Right lobe of liver (tissue), 6 donors: ENCODE results near the gene PRRX1. TPM values are rescaled to one million over a fixed set of nuclear protein-coding genes. Genes with fewer than 3 reads are reported as not detected.

Source experiments
- ATAC-seq, 4 donors: fragments of 200-7000 bp; cut with Tn5 transposase; one replicate each; pipeline ENCODE4 v1.9.1; 2020; ENCODE audit warnings: mild to moderate bottlenecking in 4 of 4, moderate library complexity in 4 of 4
- DNase-seq, 3 donors: peaks; one replicate each; pipeline ENCODE4 v3.0.0-alpha.2; 2020
- H3K27ac ChIP-seq, 3 donors: fragments of 200-600 bp; one replicate each; pipeline ENCODE4 v1.8.0; 2022
- H3K27me3 ChIP-seq, 2 donors: fragments of 200-600 bp; one replicate each; pipeline ENCODE4 v1.8.0; 2022
- H3K36me3 ChIP-seq, 4 donors: fragments of 200-600 bp; sonication (generic) in 1 of 4; one replicate each; pipeline versions ENCODE4 v1.5.1 to v1.8.0; 2017 to 2022; ENCODE audit warnings: control low read depth in 1 of 4
- H3K4me1 ChIP-seq, 4 donors: fragments of 200-600 bp; sonication (generic) in 1 of 4; one replicate each; pipeline versions ENCODE4 v1.5.1 to v1.8.0; 2017 to 2022; ENCODE audit warnings: control low read depth in 1 of 4
- H3K4me3 ChIP-seq, 3 donors: fragments of 200-600 bp; one replicate each; pipeline ENCODE4 v1.8.0; 2022
- H3K9me3 ChIP-seq, 4 donors: fragments of 200-600 bp; sonication (generic) in 1 of 4; one replicate each; pipeline versions ENCODE4 v1.5.1 to v1.8.0; 2017 to 2022; ENCODE audit warnings: control low read depth in 1 of 4
- CTCF ChIP-seq, 4 donors: fragments of 200-600 bp in 3 of 4; fragments of 450-650 bp in 1 of 4; IDR thresholded peaks; one replicate each; pipeline versions ENCODE4 v1.5.1 to v1.8.0; 2016 to 2022; ENCODE audit warnings: antibody characterized with exemption in 4 of 4, mild to moderate bottlenecking in 2 of 4
- POLR2A ChIP-seq: fragments of 450-650 bp; IDR thresholded peaks from one replicate; pipeline ENCODE4 v1.6.1; 2017; ENCODE audit warnings: antibody characterized with exemption, mild to moderate bottlenecking
- WGBS: methylation state at CpG from one replicate; pipeline ENCODE4 v1.1.6; 2018; ENCODE audit warnings: low coverage, low lambda C conversion rate; ENCODE audit not compliant: insufficient coverage; ENCODE audit errors: missing lambda C conversion rate; 5-methylcytosine and 5-hydroxymethylcytosine counted together
- intact Hi-C, 2 donors: fragments of 100-400 bp; cut with DNase I; formaldehyde crosslinking; loops; one replicate each; pipeline versions ENCODE4 v1.11.2 to v1.14.1; 2022
- total RNA-seq, 6 experiments: library from RNA; depleted of rRNA in 2 of 6; stranded (reverse); fragments of >200 nt in 2 of 6; fragmentation: NEBNext Ultra II Directional in 3 of 6; extraction: Animal tissue kit (Norgen Biotek cat#: 25700) in 3 of 6; gene quantifications; one replicate each; pipeline versions ENCODE4 v1.1.0 to v1.2.4, GENCODE V29; 2016 to 2023
- donor health status: DM: no; HTN: yes; CAD: no.
- donor health status: DM: no; HTN: no; CAD: no.
- donor health status: DM: no; HTN: no; CAD: no.
- donor health status: DM: no; HTN: yes; CAD: no.
- donor health status: DM: no; HTN: yes; CAD: no.

PRRX1 gene
- total RNA-seq, 6 experiments from 2014 or later, result 0.05 to 0.55 (median 0.18) TPM

GRCh38 chr1:170727963-170728362 lies 64.0 kb downstream of the PRRX1 start:
- Histone ChIP-seq H3K36me3 (no peaks in the 10 kb centered on the region), H3K9me3 (no peaks in the 10 kb centered on the region), H3K4me1 (no peaks in the 10 kb centered on the region), H3K4me3 (no peak overlapping the region), H3K27ac (no peak overlapping the region), H3K27me3 (no peaks in the 10 kb centered on the region)
- ATAC-seq (no peak), DNase-seq (no peak)
- intact Hi-C loops, result no loop called here
- no peak for TF ChIP-seq CTCF (IDR thresholded peaks at IDR 0.05)
- no peak for TF ChIP-seq POLR2A
- 64% methylated on average over 5 of the region's 5 CpGs for WGBS

DNA sequence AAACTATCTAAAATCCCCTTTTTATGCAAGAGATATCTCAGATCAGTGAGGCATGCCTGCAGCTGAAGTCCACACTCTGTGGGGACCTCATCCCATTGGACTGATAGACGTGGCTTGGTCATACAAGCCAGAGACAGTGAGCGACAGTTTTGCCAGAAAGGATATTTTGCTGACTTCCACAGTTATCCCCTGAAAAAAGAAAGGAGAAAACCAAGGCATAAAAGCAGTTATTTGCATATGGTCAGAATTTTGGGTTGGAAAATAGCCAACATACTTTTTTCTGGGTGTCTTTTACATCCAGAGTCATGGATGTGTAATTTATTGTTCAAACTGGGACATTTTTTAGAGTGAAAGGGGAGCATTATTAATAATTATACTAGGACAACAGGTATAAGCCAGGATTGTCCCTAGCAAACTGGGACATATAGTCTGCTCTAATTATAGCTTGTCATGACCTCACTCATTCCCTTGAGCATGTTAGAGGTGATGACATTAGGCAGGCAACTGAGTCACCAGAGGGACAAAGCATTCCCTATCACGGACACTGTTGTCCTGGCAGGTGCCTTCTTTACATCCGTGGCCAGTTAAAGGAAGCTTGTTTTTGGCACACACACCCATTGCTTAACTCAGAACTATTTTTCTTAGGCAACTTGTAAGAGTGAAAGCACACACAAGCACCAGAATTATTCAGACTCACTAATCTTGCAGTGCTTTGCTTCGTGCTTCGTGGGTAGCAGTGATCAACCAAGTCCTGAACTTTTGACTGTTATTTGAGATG lies 65.5 kb downstream of the PRRX1 start:
- H3K9me3 ChIP-seq, result no peaks in the 10 kb centered on the region
- H3K4me3 ChIP-seq, result no peak overlapping the region
- no peaks in the 10 kb centered on the region for H3K36me3 ChIP-seq
- H3K27ac ChIP-seq, result no peak overlapping the region
- no peaks in the 10 kb centered on the region for H3K27me3 ChIP-seq
- TF ChIP-seq POLR2A (no peak), CTCF (IDR thresholded peaks at IDR 0.05) (no peak)
- ATAC-seq (no peak), DNase-seq (no peak)
- intact Hi-C loops, result no loop called here
- no peaks in the 10 kb centered on the region for H3K4me1 ChIP-seq
- WGBS, result 55% methylated on average over 6 of the region's 6 CpGs

DNA sequence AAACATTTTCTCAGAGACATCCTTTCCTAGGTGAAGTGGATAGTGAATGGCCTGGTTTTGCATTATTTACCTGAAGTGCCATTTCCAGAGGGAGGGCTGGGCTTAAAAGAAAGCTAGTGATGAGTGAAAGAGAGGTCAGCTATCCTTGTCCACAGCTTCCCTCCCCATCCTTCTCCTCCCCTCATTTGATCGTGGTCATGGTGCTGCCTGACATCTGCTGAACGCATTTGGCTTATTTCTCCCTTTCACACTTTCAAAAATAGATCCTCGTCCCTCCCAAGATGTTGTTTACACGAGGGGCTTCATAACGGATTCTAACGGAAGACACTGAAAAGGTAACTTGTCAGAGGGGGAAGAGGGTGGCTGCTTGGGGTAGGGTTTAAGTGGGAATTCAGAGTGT lies 66.1 kb downstream of the PRRX1 start:
- intact Hi-C loops, result no loop called here
- Histone ChIP-seq H3K9me3 (no peaks in the 10 kb centered on the region), H3K4me3 (no peak overlapping the region), H3K4me1 (no peaks in the 10 kb centered on the region), H3K27ac (no peak overlapping the region), H3K36me3 (no peaks in the 10 kb centered on the region), H3K27me3 (no peaks in the 10 kb centered on the region)
- no peak for DNase-seq
- 36% methylated on average over 6 of the region's 6 CpGs for WGBS
- no peak for TF ChIP-seq POLR2A
- TF ChIP-seq CTCF (IDR thresholded peaks at IDR 0.05), result no peak
- ATAC-seq, result no peak

GRCh38 chr1:170730438-170730837 lies 66.5 kb downstream of the PRRX1 start:
- intact Hi-C loops, result no loop called here
- ATAC-seq (no peak), DNase-seq (no peak)
- Histone ChIP-seq H3K27ac (no peak overlapping the region), H3K4me3 (no peak overlapping the region), H3K36me3 (no peaks in the 10 kb centered on the region), H3K4me1 (no peaks in the 10 kb centered on the region), H3K9me3 (no peaks in the 10 kb centered on the region), H3K27me3 (no peaks in the 10 kb centered on the region)
- 77% methylated on average over 3 of the region's 6 CpGs for WGBS
- TF ChIP-seq POLR2A, result no peak
- no peak for TF ChIP-seq CTCF (IDR thresholded peaks at IDR 0.05)
